H1 (cell line): ENCODE results near the gene POLR3C. TPM values are rescaled to one million over a fixed set of nuclear protein-coding genes. Genes with fewer than 3 reads are reported as not detected.
A peak's percentile ranks its signal among the peaks of the same experiment; 100 is the strongest.

Source experiments
- CTCF ChIA-PET: fragments of 300-600 bp; sonication (Branson Sonifier 250); formaldehyde crosslinking; loops from one replicate; lab custom pipeline; 2021; ENCODE audit not compliant: partially characterized antibody; lab: Charles Lee
- POLR2A ChIA-PET: fragments of 300-600 bp; sonication (Branson Sonifier 250); formaldehyde crosslinking; loops from one replicate; lab custom pipeline; 2021; ENCODE audit warnings: inconsistent platforms; ENCODE audit not compliant: partially characterized antibody; lab: Charles Lee
- DNase-seq, 2 experiments: peaks; one replicate each; pipeline versions ENCODE4 v3.0.0 to v3.0.0-alpha.2; 2010 to 2022; ENCODE audit warnings: low spot score in 2 of 2, low read depth in 1 of 2, mixed read lengths in 1 of 2
- FAIRE-seq: peaks from 2 replicates; lab custom pipeline; 2011; peaks lifted over from hg19 to GRCh38; lab: Jason Lieb, UNC
- H2AFZ ChIP-seq: 2 replicates; pipeline ENCODE4 v1.8.1; 2012; ENCODE audit warnings: low read length, inconsistent platforms
- H2AK5ac ChIP-seq: 2 replicates; pipeline ENCODE4 v1.6.1; 2013; ENCODE audit warnings: low read depth, low read length
- H2BK120ac ChIP-seq: replicated peaks from 2 replicates; pipeline ENCODE3; 2013; ENCODE audit warnings: low read depth, low read length, inconsistent platforms
- H2BK12ac ChIP-seq: 2 replicates; pipeline ENCODE4 v1.6.1; 2013; ENCODE audit warnings: low read depth, low read length
- H2BK15ac ChIP-seq: 2 replicates; pipeline ENCODE4 v1.6.1; 2013; ENCODE audit warnings: low read length
- H2BK20ac ChIP-seq: 2 replicates; pipeline ENCODE4 v1.6.1; 2013; ENCODE audit warnings: low read length
- H2BK5ac ChIP-seq: 2 replicates; pipeline ENCODE4 v1.6.1; 2013; ENCODE audit warnings: low read depth, low read length
- H3K14ac ChIP-seq: 2 replicates; pipeline ENCODE4 v1.6.1; 2013; ENCODE audit warnings: inconsistent platforms; ENCODE audit not compliant: insufficient read length
- H3K18ac ChIP-seq: 2 replicates; pipeline ENCODE4 v1.6.1; 2013; ENCODE audit warnings: low read length; ENCODE audit errors: extremely low read depth
- H3K23ac ChIP-seq: 2 replicates; pipeline ENCODE4 v1.6.1; 2013; ENCODE audit warnings: inconsistent platforms; ENCODE audit not compliant: insufficient read length
- H3K23me2 ChIP-seq: 2 replicates; pipeline ENCODE4 v1.6.1; 2013; ENCODE audit warnings: low read depth, low read length
- H3K27ac ChIP-seq: 2 replicates; pipeline ENCODE4 v1.6.1; 2011; ENCODE audit warnings: low read depth, low read length, inconsistent platforms
- H3K27me3 ChIP-seq, 4 experiments: replicated peaks in 1 of 4; 1 replicate in 1 of 4; 2 replicates in 3 of 4; pipeline versions ENCODE4 v1.6.1 to v1.8.1; 2011 to 2013; ENCODE audit warnings: low read length in 3 of 4, mild to moderate bottlenecking in 3 of 4, inconsistent platforms in 2 of 4, mixed read lengths in 2 of 4, moderate library complexity in 1 of 4; ENCODE audit not compliant: control insufficient read depth in 3 of 4, insufficient read depth in 3 of 4; ENCODE audit errors: extremely low read depth in 1 of 4
- H3K36me3 ChIP-seq, 4 experiments: 2 replicates each; pipeline versions ENCODE4 v1.6.1 to v1.8.1; 2011 to 2013; ENCODE audit warnings: mild to moderate bottlenecking in 4 of 4, low read length in 3 of 4, moderate library complexity in 2 of 4, control low read depth in 1 of 4, inconsistent platforms in 1 of 4; ENCODE audit not compliant: insufficient read depth in 4 of 4, control insufficient read depth in 2 of 4
- H3K4ac ChIP-seq: replicated peaks from 2 replicates; pipeline ENCODE3; 2013; ENCODE audit warnings: low read length, low read depth, mixed read lengths, inconsistent platforms; ENCODE audit not compliant: insufficient read length
- H3K4me1 ChIP-seq, 4 experiments: replicated peaks in 1 of 4; 1 replicate in 1 of 4; 2 replicates in 3 of 4; pipeline versions ENCODE4 v1.6.1 to v1.8.1; 2011 to 2013; ENCODE audit warnings: low read length in 3 of 4, inconsistent platforms in 2 of 4, mixed read lengths in 1 of 4; ENCODE audit not compliant: insufficient read depth in 4 of 4, control insufficient read depth in 3 of 4
- H3K4me2 ChIP-seq, 2 experiments: 2 replicates each; pipeline versions ENCODE4 v1.6.1 to v1.8.1; 2011 to 2013; ENCODE audit warnings: low read depth in 2 of 2, low read length in 2 of 2, control low read depth in 1 of 2, inconsistent platforms in 1 of 2, mild to moderate bottlenecking in 1 of 2; ENCODE audit not compliant: insufficient read depth in 1 of 2
- H3K4me3 ChIP-seq, 4 experiments: fragments of 200-600, 300-600 bp in 1 of 4; sonication (generic), shearing (Covaris generic), sonication (Bioruptor Twin) in 1 of 4; 2 replicates each; pipeline versions ENCODE4 v1.5.1 to v1.8.1; 2011 to 2016; ENCODE audit warnings: low read length in 4 of 4, low read depth in 3 of 4, control low read depth in 2 of 4, inconsistent platforms in 2 of 4, mild to moderate bottlenecking in 2 of 4, mixed read lengths in 1 of 4, moderate library complexity in 1 of 4; ENCODE audit not compliant: insufficient read depth in 2 of 4; ENCODE audit errors: extremely low read depth in 1 of 4
- H3K56ac ChIP-seq: replicated peaks from 2 replicates; pipeline ENCODE3; 2013; ENCODE audit warnings: low read depth, mild to moderate bottlenecking, mixed read lengths, low read length, inconsistent platforms; ENCODE audit not compliant: insufficient read length
- H3K79me1 ChIP-seq: 2 replicates; pipeline ENCODE4 v1.6.1; 2013; ENCODE audit warnings: low read depth, low read length, control low read depth
- H3K79me2 ChIP-seq, 2 experiments: 2 replicates each; pipeline versions ENCODE4 v1.6.1 to v1.8.1; 2012 to 2013; ENCODE audit warnings: low read length in 2 of 2, mild to moderate bottlenecking in 2 of 2, inconsistent platforms in 1 of 2; ENCODE audit not compliant: insufficient read depth in 2 of 2, control insufficient read depth in 1 of 2
- H3K9ac ChIP-seq, 4 experiments: replicated peaks in 1 of 4; 1 replicate in 1 of 4; 2 replicates in 3 of 4; pipeline versions ENCODE4 v1.6.1 to v1.8.1; 2011 to 2013; ENCODE audit warnings: low read depth in 3 of 4, low read length in 3 of 4, control low read depth in 2 of 4, mild to moderate bottlenecking in 2 of 4, moderate library complexity in 2 of 4, inconsistent platforms in 1 of 4; ENCODE audit errors: extremely low read depth in 1 of 4
- H3K9me3 ChIP-seq, 2 experiments: 2 replicates each; pipeline versions ENCODE4 v1.6.1 to v1.8.1; 2012 to 2013; ENCODE audit warnings: mild to moderate bottlenecking in 2 of 2, moderate library complexity in 2 of 2, control low read depth in 1 of 2, inconsistent platforms in 1 of 2, low read depth in 1 of 2, low read length in 1 of 2, mixed read lengths in 1 of 2; ENCODE audit not compliant: insufficient read depth in 2 of 2
- H4K20me1 ChIP-seq, 2 experiments: replicated peaks in 1 of 2; 2 replicates each; pipeline versions ENCODE3 to v1.8.1; 2011 to 2013; ENCODE audit warnings: inconsistent platforms in 2 of 2, low read length in 2 of 2, mild to moderate bottlenecking in 1 of 2; ENCODE audit not compliant: insufficient read depth in 2 of 2, control insufficient read depth in 1 of 2
- H4K5ac ChIP-seq: 2 replicates; pipeline ENCODE4 v1.6.1; 2013; ENCODE audit warnings: low read length, low read depth, mixed read lengths, inconsistent platforms; ENCODE audit not compliant: insufficient read length
- H4K8ac ChIP-seq: 2 replicates; pipeline ENCODE4 v1.8.0; 2013; ENCODE audit warnings: mild to moderate bottlenecking, moderate library complexity, low read length, inconsistent platforms; ENCODE audit not compliant: insufficient read depth; ENCODE audit errors: extremely low read depth
- H4K91ac ChIP-seq: replicated peaks from 2 replicates; pipeline ENCODE3; 2013; ENCODE audit warnings: low read length, mixed read lengths, inconsistent platforms; ENCODE audit not compliant: insufficient read length
- CEBPB ChIP-seq: IDR thresholded peaks from 2 replicates; pipeline ENCODE4 v1.6.1; 2012; ENCODE audit warnings: low read depth, low read length
- CTBP2 ChIP-seq: IDR thresholded peaks from 2 replicates; pipeline ENCODE4 v1.7.0; 2011; ENCODE audit warnings: borderline replicate concordance, mild to moderate bottlenecking, moderate library complexity, mixed read lengths, low read length; ENCODE audit not compliant: insufficient read depth, insufficient read length
- EGR1 ChIP-seq: IDR thresholded peaks from 2 replicates; pipeline ENCODE4 v1.6.1; 2011; ENCODE audit warnings: low read depth, low read length, borderline replicate concordance
- EP300 ChIP-seq, 2 experiments: IDR thresholded peaks; 1 replicate in 1 of 2; 2 replicates in 1 of 2; pipeline ENCODE4 v1.6.1; 2011 to 2012; ENCODE audit warnings: low read depth in 2 of 2, low read length in 2 of 2, mild to moderate bottlenecking in 2 of 2, borderline replicate concordance in 1 of 2, inconsistent platforms in 1 of 2, moderate library complexity in 1 of 2
- GTF2F1 ChIP-seq: IDR thresholded peaks from 2 replicates; pipeline ENCODE4 v1.6.1; 2012; ENCODE audit warnings: low read depth, low read length, improper control_type of control experiment, borderline replicate concordance
- JUND ChIP-seq: IDR thresholded peaks from 2 replicates; pipeline ENCODE4 v1.6.1; 2011; ENCODE audit warnings: mild to moderate bottlenecking, improper control_type of control experiment, low read length
- KDM1A ChIP-seq: fragments of 200-600, 300-600 bp; sonication (generic); IDR thresholded peaks from 2 replicates; pipeline ENCODE4 v1.7.1; 2016; ENCODE audit warnings: mild to moderate bottlenecking, low read length, borderline replicate concordance
- KDM4A ChIP-seq: IDR thresholded peaks from one replicate; pipeline ENCODE4 v1.7.1; 2012; ENCODE audit warnings: low read depth, mild to moderate bottlenecking, moderate library complexity, low read length, inconsistent platforms; ENCODE audit not compliant: severe bottlenecking
- RXRA ChIP-seq: IDR thresholded peaks from 2 replicates; pipeline ENCODE4 v1.6.1; 2011; ENCODE audit warnings: low read depth, mild to moderate bottlenecking, low read length, moderate library complexity; ENCODE audit not compliant: insufficient read depth
- SAP30 ChIP-seq: fragments of 300-600 bp; sonication (generic); IDR thresholded peaks from 2 replicates; pipeline ENCODE4 v1.7.1; 2012; ENCODE audit warnings: low read length, moderate library complexity, mild to moderate bottlenecking, inconsistent platforms; ENCODE audit not compliant: insufficient read depth, insufficient replicate concordance
- SUZ12 ChIP-seq: fragments of 200-600 bp; sonication (generic); IDR thresholded peaks from 2 replicates; pipeline ENCODE4 v1.6.1; 2012; ENCODE audit warnings: mild to moderate bottlenecking, inconsistent platforms, low read length, moderate library complexity, mixed read lengths
- USF2 ChIP-seq: IDR thresholded peaks from 2 replicates; pipeline ENCODE4 v1.6.1; 2011; ENCODE audit warnings: low read length, improper control_type of control experiment
- WGBS, 2 experiments: shearing (Covaris generic) in 1 of 2; methylation state at CpG; one replicate each; pipeline versions ENCODE4 v1.1.6 to v1.1.7; 2013 to 2015; ENCODE audit warnings: low lambda C conversion rate in 2 of 2, mixed read lengths in 2 of 2, inconsistent platforms in 1 of 2, low coverage in 1 of 2, missing lambda C conversion rate in 1 of 2; ENCODE audit not compliant: insufficient replicate concordance in 2 of 2, insufficient coverage in 1 of 2, insufficient read length in 1 of 2; ENCODE audit errors: extremely low coverage in 1 of 2, missing lambda C conversion rate in 1 of 2; 5-methylcytosine and 5-hydroxymethylcytosine counted together
- polyA plus RNA-seq, 7 experiments: library from polyadenylated mRNA; depleted of rRNA in 3 of 7; stranded (reverse) in 5 of 7; unstranded in 2 of 7; fragments of >200 nt in 5 of 7; fragments of 200-250 nt in 2 of 7; gene quantifications; 1 replicate in 5 of 7; 2 replicates in 1 of 7; 4 replicates in 1 of 7; pipeline versions ENCODE4 v1.2.1 to v1.2.3, GENCODE V29; 2011 to 2013; ENCODE audit warnings: missing spikeins in 2 of 7, mixed read lengths in 2 of 7
- total RNA-seq: library from RNA; stranded (reverse); fragmentation: NEBNext Ultra II Directional; extraction: Animal tissue kit (Norgen Biotek cat#: 25700); gene quantifications from 2 replicates; pipeline ENCODE4 v1.2.1, GENCODE V29; 2021

Gene POLR3C
- total and polyA plus RNA-seq, 2 of the 8 experiments (the other 6 are each of a cell fraction or from before 2014, with no cell fraction given) = 26.8 TPM

GRCh38 chr1:145879775-145880174 is 55.8 kb downstream of the POLR3C start:
- peaks cover 0 to 12% (median 8%) of the 10 kb centered on the region in 4 experiments; a peak in 6 of 7 replicates for H3K27me3 ChIP-seq
- no peaks in the 10 kb centered on the region for H3K79me2 ChIP-seq
- H2AK5ac ChIP-seq = no peak overlapping the region
- H4K91ac ChIP-seq = no peak overlapping the region
- no peak overlapping the region for H3K14ac ChIP-seq
- H3K4me1 ChIP-seq = peaks cover 0 to 10% (median 6%) of the 10 kb centered on the region in 4 experiments; a peak in 4 of 7 replicates
- H3K18ac ChIP-seq = no peak overlapping the region
- H4K5ac ChIP-seq = no peak overlapping the region
- no peak overlapping the region for H3K4ac ChIP-seq
- WGBS, 2 experiments = 51% methylated on average over 5 of the region's 5 CpGs; no CpG with 5 or more reads in 1 of the 2 experiments
- H2AFZ ChIP-seq = peak overlapping the region; percentile 75; the same call in 1 of the 2 replicates
- ChIA-PET CTCF (interaction anchor here (1.0 to 6.5 kb wide), 9 partner anchors 8 to 97 kb away, joined by 3 to 62 read pairs (median 4); partner anchors contain the start of gene NUDT17), POLR2A (interaction anchor here (0.9 to 2.7 kb wide), 5 partner anchors 8 to 158 kb away, joined by 3 to 10 read pairs (median 7); partner anchors contain the start of genes PIAS3 and RBM8A)
- H3K4me2 ChIP-seq = peak overlapping the region; percentile 7 to 55; a peak in 2 of 4 replicates
- H2BK20ac ChIP-seq = no peak overlapping the region
- no peak overlapping the region for H4K8ac ChIP-seq
- H2BK15ac ChIP-seq = no peak overlapping the region
- H3K36me3 ChIP-seq = no peaks in the 10 kb centered on the region
- H2BK12ac ChIP-seq = no peak overlapping the region
- H3K9ac ChIP-seq = no peak overlapping the region
- no peak overlapping the region for H3K4me3 ChIP-seq
- no peak overlapping the region for H3K23ac ChIP-seq
- H2BK5ac ChIP-seq = no peak overlapping the region
- no peaks in the 10 kb centered on the region for H3K23me2 ChIP-seq
- no peak overlapping the region for H2BK120ac ChIP-seq
- DNase-seq (no peak), FAIRE-seq (no peak)
- no peaks in the 10 kb centered on the region for H3K79me1 ChIP-seq
- H3K9me3 ChIP-seq = no peaks in the 10 kb centered on the region
- no peak overlapping the region for H3K27ac ChIP-seq
- H4K20me1 ChIP-seq = no peaks in the 10 kb centered on the region
- no peak overlapping the region for H3K56ac ChIP-seq
- TF ChIP-seq EP300 (IDR thresholded peaks at IDR 0.05; ENCODE audit: borderline replicate concordance in 1 of 2, low read depth in 2 of 2, low read length in 2 of 2) (no peak), JUND (no peak), KDM4A (no peak), SAP30 (no peak), RXRA (no peak), EGR1 (no peak), CEBPB (no peak), CTBP2 (no peak), GTF2F1 (no peak), KDM1A (no peak), USF2 (no peak), SUZ12 (no peak)
